CD4-positive, alpha-beta memory T cell (primary cell): ENCODE results near the gene CSNK2B. TPM values are rescaled to one million over a fixed set of nuclear protein-coding genes. Genes with fewer than 3 reads are reported as not detected.
A peak's percentile ranks its signal among the peaks of the same experiment; 100 is the strongest.

Source experiments
- CTCF ChIA-PET: fragments of 350-600 bp; sonication (Branson Sonifier 250); formaldehyde crosslinking; loops from one replicate; lab custom pipeline; 2021; ENCODE audit warnings: inconsistent platforms; ENCODE audit not compliant: partially characterized antibody; lab: Charles Lee
- POLR2A ChIA-PET: fragments of 350-600 bp; sonication (Branson Sonifier 250); formaldehyde crosslinking; loops from one replicate; lab custom pipeline; 2021; ENCODE audit not compliant: partially characterized antibody; lab: Charles Lee
- DNase-seq, 5 donors: peaks; one replicate each; pipeline versions ENCODE4 v3.0.0 to v3.0.0-alpha.2; 2020 to 2022; ENCODE audit warnings: mixed read lengths in 1 of 5
- H3K27ac ChIP-seq: one replicate; pipeline ENCODE4 v1.7.0; 2013; ENCODE audit warnings: low read depth, low read length
- H3K27me3 ChIP-seq: 2 replicates; pipeline ENCODE4 v1.7.0; 2013; ENCODE audit warnings: mild to moderate bottlenecking, low read length, moderate library complexity; ENCODE audit not compliant: insufficient read depth
- H3K36me3 ChIP-seq: 2 replicates; pipeline ENCODE4 v1.7.0; 2013; ENCODE audit warnings: mild to moderate bottlenecking, low read length, moderate library complexity; ENCODE audit not compliant: insufficient read depth
- H3K4me1 ChIP-seq: 2 replicates; pipeline ENCODE4 v1.7.0; 2013; ENCODE audit warnings: mild to moderate bottlenecking, low read length, moderate library complexity; ENCODE audit not compliant: insufficient read depth
- H3K4me3 ChIP-seq, 2 donors: one replicate each; pipeline ENCODE4 v1.7.0; 2013; ENCODE audit warnings: low read length in 2 of 2, mild to moderate bottlenecking in 1 of 2
- H3K9me3 ChIP-seq, 2 donors: one replicate each; pipeline ENCODE4 v1.7.0; 2013; ENCODE audit warnings: low read length in 2 of 2, control low read depth in 1 of 2; ENCODE audit not compliant: control insufficient read depth in 1 of 2
- H3K27ac Mint-ChIP-seq, 7 donors: one replicate each; pipeline ENCODE4 v1.8.0; 2020 to 2021; ENCODE audit warnings: mixed read lengths in 7 of 7, mild to moderate bottlenecking in 6 of 7, inconsistent platforms in 3 of 7, moderate library complexity in 3 of 7
- H3K27me3 Mint-ChIP-seq, 2 donors: one replicate each; pipeline ENCODE4 v1.8.0; 2020 to 2021; ENCODE audit warnings: mixed read lengths in 2 of 2
- H3K36me3 Mint-ChIP-seq, 2 donors: one replicate each; pipeline ENCODE4 v1.8.0; 2020 to 2021; ENCODE audit warnings: mixed read lengths in 2 of 2, inconsistent platforms in 1 of 2, mild to moderate bottlenecking in 1 of 2
- H3K4me1 Mint-ChIP-seq, 4 donors: one replicate each; pipeline ENCODE4 v1.8.0; 2020 to 2021; ENCODE audit warnings: mixed read lengths in 4 of 4, mild to moderate bottlenecking in 1 of 4
- H3K4me3 Mint-ChIP-seq, 8 donors: one replicate each; pipeline ENCODE4 v1.8.0; 2020 to 2021; ENCODE audit warnings: mixed read lengths in 8 of 8, mild to moderate bottlenecking in 7 of 8, moderate library complexity in 6 of 8, inconsistent platforms in 3 of 8
- H3K9me3 Mint-ChIP-seq, 8 donors: one replicate each; pipeline ENCODE4 v1.8.0; 2020 to 2021; ENCODE audit warnings: mixed read lengths in 8 of 8, mild to moderate bottlenecking in 5 of 8, inconsistent platforms in 3 of 8, moderate library complexity in 1 of 8
- intact Hi-C: fragments of 100-400 bp; cut with micrococcal nuclease; formaldehyde crosslinking; loops from one replicate; pipeline ENCODE4 v1.15.1; 2023
- polyA plus RNA-seq, 2 donors: library from polyadenylated mRNA; unstranded; fragments of 300-500 nt; fragmentation: Illumina TruSeq; gene quantifications; one replicate each; pipeline ENCODE4 v1.2.3, GENCODE V29; 2021
- total RNA-seq, 2 experiments: library from RNA; stranded (reverse); gene quantifications; one replicate each; pipeline ENCODE4 v1.2.3, GENCODE V29; 2021

The CSNK2B gene
- total and polyA plus RNA-seq, 4 experiments from 2014 or later = 141 to 232 (median 166) TPM

GRCh38 chr6:31621991-31622390 is 43.9 kb upstream of the CSNK2B start:
- H3K4me3 ChIP-seq = peak overlapping the region in 1 of 2 donors; percentile 93

GRCh38 chr6:31622684-31623091 is 43.2 kb upstream of the CSNK2B start:
- H3K36me3 Mint-ChIP-seq = peaks cover 30 to 63% of the 10 kb centered on the region in 2 donors

More at GRCh38 chr6:31621991-31622390, 43.9 kb upstream of the CSNK2B start:
- Mint-ChIP-seq H3K4me1 (peaks cover 20 to 32% (median 25%) of the 10 kb centered on the region in 4 donors), H3K27ac (peak overlapping the region; percentile 90 to 99 (median 96)), H3K4me3 (peak overlapping the region; percentile 85 to 95 (median 90)), H3K9me3 (no peaks in the 10 kb centered on the region), H3K36me3 (peaks cover 23 to 56% of the 10 kb centered on the region in 2 donors), H3K27me3 (no peaks in the 10 kb centered on the region)
- POLR2A ChIA-PET = interaction anchor here (0.8 to 4.5 kb wide), 19 partner anchors 11 to 350 kb away, joined by 3 to 66 read pairs (median 5); partner anchors contain the start of genes BAG6, DDX39B, DXO and EHMT2
- CTCF ChIA-PET = interaction anchor here (0.9 to 1.8 kb wide), 7 partner anchors 12 to 148 kb away, joined by 3 to 8 read pairs (median 3); partner anchors contain the start of genes DDAH2 and GPANK1
- Histone ChIP-seq H3K4me1 (peaks cover 19% of the 10 kb centered on the region), H3K27ac (peak overlapping the region; percentile 99), H3K9me3 (no peaks in the 10 kb centered on the region), H3K36me3 (peaks cover 42% of the 10 kb centered on the region), H3K27me3 (no peaks in the 10 kb centered on the region)
- intact Hi-C loops = no loop called here
- no peak for DNase-seq

GRCh38 chr6:31624070-31624469 is 41.8 kb upstream of the CSNK2B start:
- H3K36me3 Mint-ChIP-seq = peaks cover 37 to 77% of the 10 kb centered on the region in 2 donors
- H3K27me3 Mint-ChIP-seq = no peaks in the 10 kb centered on the region
- H3K36me3 ChIP-seq = peaks cover 62% of the 10 kb centered on the region
- H3K4me3 ChIP-seq = no peak overlapping the region
- H3K4me1 Mint-ChIP-seq = peaks cover 20 to 31% (median 24%) of the 10 kb centered on the region in 4 donors
- intact Hi-C loops = no loop called here
- no peaks in the 10 kb centered on the region for H3K9me3 ChIP-seq
- CTCF ChIA-PET = no interaction called here
- peak overlapping the region in 1 of 7 donors; percentile 60 for H3K27ac Mint-ChIP-seq
- no peaks in the 10 kb centered on the region for H3K9me3 Mint-ChIP-seq
- no peaks in the 10 kb centered on the region for H3K27me3 ChIP-seq
- no peak overlapping the region for H3K27ac ChIP-seq
- peaks cover 19% of the 10 kb centered on the region for H3K4me1 ChIP-seq
- no peak overlapping the region for H3K4me3 Mint-ChIP-seq
- POLR2A ChIA-PET = interaction anchor here (0.8 to 4.5 kb wide), 3 partner anchors 15 to 42 kb away, joined by 3 to 66 read pairs (median 6); partner anchors contain the start of genes BAG6 and LTB
- DNase-seq = no peak

More at GRCh38 chr6:31622684-31623091, 43.2 kb upstream of the CSNK2B start:
- Mint-ChIP-seq H3K27me3 (no peaks in the 10 kb centered on the region), H3K9me3 (no peaks in the 10 kb centered on the region), H3K4me1 (peaks cover 20 to 31% (median 25%) of the 10 kb centered on the region in 4 donors), H3K4me3 (peak overlapping the region in 3 of 8 donors; percentile 1 to 92 (median 21)), H3K27ac (peak overlapping the region; percentile 16 to 99 (median 93))
- Histone ChIP-seq H3K4me1 (peaks cover 19% of the 10 kb centered on the region), H3K9me3 (no peaks in the 10 kb centered on the region), H3K27ac (peak overlapping the region; percentile 10), H3K36me3 (peaks cover 48% of the 10 kb centered on the region), H3K27me3 (no peaks in the 10 kb centered on the region), H3K4me3 (no peak overlapping the region)
- CTCF ChIA-PET = interaction anchor here (0.6 to 1.8 kb wide), 8 partner anchors 11 to 241 kb away, joined by 3 to 8 read pairs (median 4); partner anchors contain the start of genes DDAH2 and GPANK1
- no peak for DNase-seq
- intact Hi-C loops = no loop called here
- POLR2A ChIA-PET = interaction anchor here (0.6 to 4.5 kb wide), 16 partner anchors 10 to 554 kb away, joined by 3 to 66 read pairs (median 5); partner anchors contain the start of genes BAG6, DDX39B, EHMT2 and GPANK1

GRCh38 chr6:31626952-31627351 is 38.9 kb upstream of the CSNK2B start:
- ChIA-PET CTCF (interaction anchor here (1.0 to 1.4 kb wide), 2 partner anchors 13 to 54 kb away, joined by 3 to 4 read pairs; partner anchors contain the start of gene LY6G5C), POLR2A (interaction anchor here (0.8 kb wide), 1 partner anchor 25 kb away, joined by 3 read pairs; the partner anchor contains the start of gene BAG6)
- H3K27ac Mint-ChIP-seq = peak overlapping the region in 2 of 7 donors; percentile 44 to 72
- peaks cover 56 to 92% of the 10 kb centered on the region in 2 donors for H3K36me3 Mint-ChIP-seq
- Histone ChIP-seq H3K9me3 (no peaks in the 10 kb centered on the region), H3K27ac (no peak overlapping the region), H3K4me3 (no peak overlapping the region), H3K4me1 (peaks cover 8% of the 10 kb centered on the region), H3K27me3 (no peaks in the 10 kb centered on the region), H3K36me3 (peaks cover 91% of the 10 kb centered on the region)
- no peak overlapping the region for H3K4me3 Mint-ChIP-seq
- no peak for DNase-seq
- intact Hi-C loops = no loop called here
- H3K4me1 Mint-ChIP-seq = peaks cover 9 to 11% (median 10%) of the 10 kb centered on the region in 4 donors
- no peaks in the 10 kb centered on the region for H3K9me3 Mint-ChIP-seq
- H3K27me3 Mint-ChIP-seq = no peaks in the 10 kb centered on the region

GRCh38 chr6:31627690-31628287 is 38.1 kb upstream of the CSNK2B start:
- Mint-ChIP-seq H3K9me3 (no peaks in the 10 kb centered on the region), H3K4me1 (peaks cover under 1 to 4% (median 3%) of the 10 kb centered on the region in 4 donors), H3K27me3 (no peaks in the 10 kb centered on the region), H3K4me3 (no peak overlapping the region), H3K36me3 (peaks cover 57 to 90% of the 10 kb centered on the region in 2 donors), H3K27ac (peak overlapping the region in 3 of 7 donors; percentile 24 to 59 (median 51))
- no peaks in the 10 kb centered on the region for H3K9me3 ChIP-seq
- no peak overlapping the region for H3K27ac ChIP-seq
- ChIA-PET POLR2A (interaction anchor here (1.0 kb wide), 1 partner anchor 25 kb away, joined by 3 read pairs; no protein-coding TSS in a partner anchor), CTCF (interaction anchor here (1.0 kb wide), 1 partner anchor 53 kb away, joined by 4 read pairs; the partner anchor contains the start of gene LY6G5C)
- H3K4me3 ChIP-seq = no peak overlapping the region
- H3K36me3 ChIP-seq = peaks cover 95% of the 10 kb centered on the region
- DNase-seq = no peak
- no peaks in the 10 kb centered on the region for H3K27me3 ChIP-seq
- H3K4me1 ChIP-seq = no peaks in the 10 kb centered on the region
- intact Hi-C loops = no loop called here

GRCh38 chr6:31629014-31629413 is 36.9 kb upstream of the CSNK2B start:
- H3K4me3 ChIP-seq = no peak overlapping the region
- no peaks in the 10 kb centered on the region for H3K27me3 Mint-ChIP-seq
- no peaks in the 10 kb centered on the region for H3K27me3 ChIP-seq
- peaks cover 0 to 5% (median 4%) of the 10 kb centered on the region in 4 donors for H3K4me1 Mint-ChIP-seq
- H3K9me3 ChIP-seq = no peaks in the 10 kb centered on the region
- CTCF ChIA-PET = no interaction called here
- no peaks in the 10 kb centered on the region for H3K9me3 Mint-ChIP-seq
- H3K27ac ChIP-seq = no peak overlapping the region
- H3K27ac Mint-ChIP-seq = peak overlapping the region in 3 of 7 donors; percentile 24 to 78 (median 42)
- H3K4me1 ChIP-seq = no peaks in the 10 kb centered on the region
- no peak for DNase-seq
- intact Hi-C loops = no loop called here
- POLR2A ChIA-PET = interaction anchor here (1.8 kb wide), 1 partner anchor 22 kb away, joined by 6 read pairs; no protein-coding TSS in a partner anchor
- peaks cover 98% of the 10 kb centered on the region for H3K36me3 ChIP-seq
- H3K4me3 Mint-ChIP-seq = no peak overlapping the region
- H3K36me3 Mint-ChIP-seq = peaks cover 57 to 91% of the 10 kb centered on the region in 2 donors
